ENCODE measurements around the gene TMEM143. TPM values are rescaled to one million over a fixed set of nuclear protein-coding genes. Genes with fewer than 3 reads are reported as not detected.

The TMEM143 gene
- total RNA-seq, 4 donors from 2014 or later, result 6.7 to 21.0 (median 8.7) TPM

DNA sequence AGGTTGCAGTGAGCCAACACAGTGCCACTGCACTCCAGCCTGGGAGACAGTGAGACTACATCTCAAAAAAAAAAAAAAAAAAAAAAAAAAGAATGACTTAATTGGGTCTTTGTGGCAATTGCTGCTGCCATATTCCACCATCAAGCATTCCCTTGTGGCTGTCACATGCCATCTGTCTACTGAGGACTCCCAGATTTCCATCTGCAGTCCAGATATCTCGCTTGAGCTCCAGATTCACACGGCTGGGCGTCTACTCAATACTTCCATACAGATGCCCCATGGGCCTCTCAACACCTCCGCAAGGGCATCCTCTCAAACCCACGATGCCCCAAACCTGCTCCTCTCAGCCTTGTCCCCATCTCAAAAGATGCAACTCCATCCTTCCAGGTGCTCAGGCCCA lies 12.9 kb downstream of the TMEM143 start:
- no peak overlapping the region for H3K4me3 ChIP-seq (ENCODE audit: low read depth, poor library complexity, severe bottlenecking)
- no peak for DNase-seq (ENCODE audit: low spot score in 2 of 2)
- TF ChIP-seq, protein P1, sequence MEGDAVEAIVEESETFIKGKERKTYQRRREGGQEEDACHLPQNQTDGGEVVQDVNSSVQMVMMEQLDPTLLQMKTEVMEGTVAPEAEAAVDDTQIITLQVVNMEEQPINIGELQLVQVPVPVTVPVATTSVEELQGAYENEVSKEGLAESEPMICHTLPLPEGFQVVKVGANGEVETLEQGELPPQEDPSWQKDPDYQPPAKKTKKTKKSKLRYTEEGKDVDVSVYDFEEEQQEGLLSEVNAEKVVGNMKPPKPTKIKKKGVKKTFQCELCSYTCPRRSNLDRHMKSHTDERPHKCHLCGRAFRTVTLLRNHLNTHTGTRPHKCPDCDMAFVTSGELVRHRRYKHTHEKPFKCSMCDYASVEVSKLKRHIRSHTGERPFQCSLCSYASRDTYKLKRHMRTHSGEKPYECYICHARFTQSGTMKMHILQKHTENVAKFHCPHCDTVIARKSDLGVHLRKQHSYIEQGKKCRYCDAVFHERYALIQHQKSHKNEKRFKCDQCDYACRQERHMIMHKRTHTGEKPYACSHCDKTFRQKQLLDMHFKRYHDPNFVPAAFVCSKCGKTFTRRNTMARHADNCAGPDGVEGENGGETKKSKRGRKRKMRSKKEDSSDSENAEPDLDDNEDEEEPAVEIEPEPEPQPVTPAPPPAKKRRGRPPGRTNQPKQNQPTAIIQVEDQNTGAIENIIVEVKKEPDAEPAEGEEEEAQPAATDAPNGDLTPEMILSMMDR (IDR thresholded peaks at IDR 0.05), result no peak
- TF ChIP-seq POLR2A (IDR thresholded peaks at IDR 0.05), result no peak
- intact Hi-C loops (cut with DNase I; ENCODE audit: low total_unique reads), result no loop called here
- 75 to 77% methylated on average over 5 of the region's 5 CpGs for WGBS, 2 donors

DNA sequence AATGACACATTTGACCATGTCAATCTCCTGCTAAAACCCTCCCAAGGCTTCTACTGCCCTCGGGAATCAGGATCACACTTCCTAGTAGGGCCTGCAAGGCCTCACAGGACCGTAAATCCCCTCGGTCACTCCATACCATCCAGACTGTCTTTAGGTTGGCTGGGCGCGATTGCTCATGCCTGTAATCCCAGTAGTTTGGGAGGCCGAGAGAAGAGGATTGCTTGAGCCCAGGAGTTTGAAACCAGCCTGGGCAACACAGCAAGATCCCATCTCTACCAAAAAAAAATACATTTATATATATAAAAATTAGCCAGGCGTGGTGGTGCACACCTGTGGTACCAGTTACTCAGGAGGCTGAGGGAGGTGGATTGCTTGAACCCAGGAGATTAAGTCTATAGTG lies 15.0 kb downstream of the TMEM143 start:
- DNase-seq (ENCODE audit: low spot score in 2 of 2), result no peak
- intact Hi-C loops (cut with DNase I; ENCODE audit: low total_unique reads), result no loop called here
- H3K4me3 ChIP-seq (ENCODE audit: low read depth, poor library complexity, severe bottlenecking), result no peak overlapping the region
- WGBS, 2 donors, result 90 to 95% methylated on average over 7 of the region's 7 CpGs
- no peak for TF ChIP-seq POLR2A (IDR thresholded peaks at IDR 0.05)
- TF ChIP-seq, protein P1 (IDR thresholded peaks at IDR 0.05), result no peak

DNA sequence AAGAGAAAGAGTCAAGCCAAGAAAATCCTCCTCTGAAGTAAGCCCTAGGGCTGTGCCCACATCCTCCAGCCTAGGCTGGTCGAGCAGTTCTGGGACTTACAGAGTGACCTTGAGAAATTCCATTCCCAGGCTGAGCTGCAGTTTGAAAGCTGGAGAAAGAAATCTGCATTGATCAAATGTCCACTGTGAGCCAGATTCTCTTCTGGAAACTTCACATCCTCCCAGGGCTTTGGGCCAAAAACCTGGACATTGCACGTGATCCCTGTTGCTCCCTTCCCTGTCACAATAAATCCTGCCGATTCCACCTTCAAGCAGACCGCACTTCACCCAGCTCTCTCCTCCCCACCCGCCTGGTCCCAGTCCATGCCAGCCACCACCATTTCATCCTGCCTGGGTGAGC lies 15.7 kb downstream of the TMEM143 start:
- intact Hi-C loops (cut with DNase I; ENCODE audit: low total_unique reads), result no loop called here
- no peak for TF ChIP-seq POLR2A (IDR thresholded peaks at IDR 0.05)
- TF ChIP-seq, protein P1 (IDR thresholded peaks at IDR 0.05), result no peak
- WGBS, 2 donors, result 64 to 67% methylated on average over 5 of the region's 5 CpGs
- DNase-seq (ENCODE audit: low spot score in 2 of 2), result no peak
- H3K4me3 ChIP-seq (ENCODE audit: low read depth, poor library complexity, severe bottlenecking), result no peak overlapping the region

DNA sequence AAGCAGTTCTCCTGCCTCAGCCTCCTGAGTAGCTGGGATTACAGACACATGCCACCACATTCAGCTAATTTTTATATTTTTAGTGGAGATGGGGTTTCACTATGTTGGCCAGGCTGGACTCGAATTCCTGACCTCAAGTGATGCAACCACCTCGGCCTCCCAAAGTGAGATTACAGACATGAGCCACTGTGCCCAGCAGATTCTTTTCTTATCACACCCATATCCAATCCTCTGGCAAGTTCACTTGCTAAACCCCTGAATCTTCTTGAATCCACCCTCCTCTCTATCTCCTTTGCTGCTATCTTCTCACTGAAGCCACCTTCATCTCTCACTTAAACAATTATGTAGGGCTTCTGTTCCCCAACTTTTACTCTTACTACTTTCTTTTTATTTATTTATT lies 17.5 kb downstream of the TMEM143 start:
- intact Hi-C loops (cut with DNase I; ENCODE audit: low total_unique reads), result no loop called here
- 93 to 100% methylated on average over 2 of the region's 2 CpGs for WGBS, 2 donors
- TF ChIP-seq, protein P1 (IDR thresholded peaks at IDR 0.05), result no peak
- no peak for TF ChIP-seq POLR2A (IDR thresholded peaks at IDR 0.05)
- no peak for DNase-seq (ENCODE audit: low spot score in 2 of 2)
- no peak overlapping the region for H3K4me3 ChIP-seq (ENCODE audit: low read depth, poor library complexity, severe bottlenecking)

DNA sequence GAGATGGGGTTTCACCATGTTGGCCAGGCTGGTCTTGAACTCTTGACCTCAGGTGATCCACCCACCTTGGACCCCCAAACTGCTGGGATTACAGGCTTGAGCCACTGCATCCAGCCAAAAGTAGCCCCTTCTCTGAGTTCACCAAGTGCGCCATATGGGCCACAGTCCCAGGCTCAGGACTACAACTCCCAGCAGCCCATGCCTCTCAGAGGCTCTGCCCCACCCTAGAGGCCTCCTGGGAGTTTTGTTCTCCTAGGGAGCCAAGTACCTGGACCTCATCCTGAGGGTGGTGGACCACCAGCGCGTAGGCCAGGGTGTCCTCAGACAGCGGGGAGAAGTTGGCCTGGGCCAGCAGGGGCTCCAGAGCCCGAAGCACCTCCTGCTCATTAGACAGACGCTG lies 18.8 kb downstream of the TMEM143 start:
- TF ChIP-seq, protein P1 (IDR thresholded peaks at IDR 0.05), result no peak
- no peak for TF ChIP-seq POLR2A (IDR thresholded peaks at IDR 0.05)
- DNase-seq (ENCODE audit: low spot score in 2 of 2), result no peak
- WGBS, 2 donors, result 88 to 99% methylated on average over 6 of the region's 6 CpGs

DNA sequence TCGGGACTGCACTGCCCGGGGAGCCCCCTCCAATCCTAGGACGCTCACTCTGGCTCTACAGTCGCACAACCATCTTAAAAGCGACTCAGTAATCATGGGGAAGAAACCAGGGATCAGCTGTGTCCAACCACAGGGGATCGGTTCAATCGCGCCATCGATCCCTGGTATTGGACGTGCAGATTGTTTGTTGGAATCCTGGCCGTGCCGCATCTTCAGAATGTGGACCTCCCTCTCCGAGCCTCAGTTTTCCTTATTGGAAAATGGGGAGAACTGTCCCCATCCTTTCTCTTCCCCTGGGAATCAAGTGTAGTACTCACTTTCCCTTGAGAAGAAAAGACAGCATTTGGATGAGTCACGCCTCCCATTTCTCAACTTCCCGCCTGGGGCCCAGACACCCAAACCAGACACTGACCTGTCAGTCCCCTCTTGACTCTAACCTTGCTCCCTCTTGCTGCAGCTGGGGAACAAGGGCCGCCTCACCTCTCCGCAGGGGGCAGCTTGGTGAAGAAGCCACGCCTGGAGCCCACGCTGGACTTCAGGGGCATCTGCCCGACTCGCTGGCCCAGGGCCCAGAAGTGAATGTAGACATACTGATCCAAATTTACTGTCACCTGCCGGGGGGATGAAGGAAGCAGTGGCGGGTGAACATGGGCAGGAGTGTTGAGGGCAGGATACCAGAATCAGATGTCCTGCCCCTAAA lies 20.7 kb downstream of the TMEM143 start:
- intact Hi-C loops (cut with DNase I; ENCODE audit: low total_unique reads), result no loop called here
- DNase-seq (ENCODE audit: low spot score in 2 of 2), result no peak
- TF ChIP-seq, protein P1 (IDR thresholded peaks at IDR 0.05), result no peak
- TF ChIP-seq POLR2A (IDR thresholded peaks at IDR 0.05), result no peak
- 90 to 91% methylated on average over 23 of the region's 23 CpGs for WGBS, 2 donors
- H3K4me3 ChIP-seq (ENCODE audit: low read depth, poor library complexity, severe bottlenecking), result no peak overlapping the region

More for the DNA sequence above, 18.8 kb downstream of the TMEM143 start:
- intact Hi-C loops (cut with DNase I; ENCODE audit: low total_unique reads), result no loop called here
- H3K4me3 ChIP-seq (ENCODE audit: low read depth, poor library complexity, severe bottlenecking), result no peak overlapping the region
